HEK293 (cell line): ENCODE results near the gene SLFN5.

Source experiments
- CTCF ChIA-PET: fragments of 350-600 bp; formaldehyde crosslinking; extraction: SDS; loops from one replicate; lab custom pipeline; 2021; ENCODE audit warnings: antibody characterized with exemption; lab: Yijun Ruan, JAX
- POLR2A ChIA-PET: fragments of 300-600 bp; formaldehyde crosslinking; extraction: SDS; loops from one replicate; lab custom pipeline; 2020; ENCODE audit warnings: antibody characterized with exemption, inconsistent platforms; lab: Yijun Ruan, JAX
- H3K27ac ChIP-seq: fragments of 200-500 bp; sonication (Bioruptor generic); 2 replicates; pipeline ENCODE4 v1.5.1; 2014; ENCODE audit warnings: low read depth, low read length, control low read depth, inconsistent platforms; ENCODE audit errors: extremely low read depth
- H3K36me3 ChIP-seq, 2 experiments: fragments of 200-500 bp in 1 of 2; sonication (Bioruptor generic) in 1 of 2; 1 replicate in 1 of 2; 2 replicates in 1 of 2; pipeline ENCODE4 v1.5.1; 2014 to 2017; ENCODE audit warnings: inconsistent platforms in 2 of 2, low read length in 2 of 2; ENCODE audit not compliant: control insufficient read depth in 2 of 2, insufficient read depth in 1 of 2
- H3K4me1 ChIP-seq: fragments of 200-500 bp; sonication (Bioruptor generic); 2 replicates; pipeline ENCODE4 v1.5.1; 2014; ENCODE audit warnings: mild to moderate bottlenecking, low read length, inconsistent platforms; ENCODE audit not compliant: control insufficient read depth, insufficient read depth
- H3K4me3 ChIP-seq: 2 replicates; pipeline ENCODE4 v1.5.1; 2011; ENCODE audit warnings: low read depth, mild to moderate bottlenecking, control low read depth, low read length, moderate library complexity
- H3K9me3 ChIP-seq: fragments of 200-500 bp; sonication (Bioruptor generic); 2 replicates; pipeline ENCODE4 v1.5.1; 2014; ENCODE audit warnings: low read depth, low read length, inconsistent platforms; ENCODE audit not compliant: control insufficient read depth, insufficient read depth
- PATZ1 ChIP-seq: fragments of 450-650 bp; formaldehyde crosslinking; IDR thresholded peaks from 2 replicates; pipeline ENCODE4 v1.5.1; 2016; ENCODE audit warnings: missing biosample characterization, missing genetic modification characterization
- PRDM4 ChIP-seq: fragments of 450-650 bp; formaldehyde crosslinking; IDR thresholded peaks from 2 replicates; pipeline ENCODE4 v1.5.1; 2017; ENCODE audit warnings: missing biosample characterization, missing genetic modification characterization
- PRDM6 ChIP-seq: fragments of 450-650 bp; formaldehyde crosslinking; IDR thresholded peaks from 2 replicates; pipeline ENCODE4 v1.5.1; 2017; ENCODE audit warnings: missing biosample characterization, missing genetic modification characterization
- ZBTB10 ChIP-seq: fragments of 450-650 bp; formaldehyde crosslinking; IDR thresholded peaks from 2 replicates; pipeline ENCODE4 v1.5.1; 2016; ENCODE audit warnings: missing biosample characterization, missing genetic modification characterization
- ZFP69B ChIP-seq: fragments of 450-650 bp; formaldehyde crosslinking; IDR thresholded peaks from 2 replicates; pipeline ENCODE4 v1.5.1; 2016; ENCODE audit warnings: missing biosample characterization, missing genetic modification characterization
- ZNF184 ChIP-seq: fragments of 450-650 bp; IDR thresholded peaks from 2 replicates; pipeline ENCODE4 v1.5.1; 2018; ENCODE audit warnings: missing biosample characterization, mild to moderate bottlenecking, missing genetic modification characterization
- ZNF266 ChIP-seq: fragments of 450-650 bp; formaldehyde crosslinking; IDR thresholded peaks from 2 replicates; pipeline ENCODE4 v1.5.1; 2016; ENCODE audit warnings: missing biosample characterization, missing genetic modification characterization, low read depth
- ZNF394 ChIP-seq: fragments of 450-650 bp; formaldehyde crosslinking; IDR thresholded peaks from 2 replicates; pipeline ENCODE4 v1.5.1; 2016; ENCODE audit warnings: missing biosample characterization, missing genetic modification characterization, mild to moderate bottlenecking, moderate library complexity, borderline replicate concordance
- ZNF404 ChIP-seq: fragments of 450-650 bp; formaldehyde crosslinking; IDR thresholded peaks from 2 replicates; pipeline ENCODE4 v1.5.1; 2017; ENCODE audit warnings: missing biosample characterization, missing genetic modification characterization
- ZNF426 ChIP-seq: fragments of 450-650 bp; formaldehyde crosslinking; IDR thresholded peaks from 2 replicates; pipeline ENCODE4 v1.5.1; 2017; ENCODE audit warnings: missing biosample characterization, missing genetic modification characterization, mild to moderate bottlenecking, inconsistent platforms, moderate library complexity
- ZNF707 ChIP-seq: fragments of 450-650 bp; formaldehyde crosslinking; IDR thresholded peaks from 2 replicates; pipeline ENCODE4 v1.5.1; 2016; ENCODE audit warnings: missing biosample characterization, missing genetic modification characterization
- ZNF747 ChIP-seq: fragments of 450-650 bp; formaldehyde crosslinking; IDR thresholded peaks from 2 replicates; pipeline ENCODE4 v1.5.1; 2016; ENCODE audit warnings: missing biosample characterization, missing genetic modification characterization
- ZNF76 ChIP-seq: fragments of 450-650 bp; formaldehyde crosslinking; IDR thresholded peaks from 2 replicates; pipeline ENCODE4; 2016; ENCODE audit warnings: low read depth, missing biosample characterization, missing genetic modification characterization, borderline replicate concordance
- ZSCAN30 ChIP-seq: fragments of 450-650 bp; IDR thresholded peaks from 2 replicates; pipeline ENCODE4 v1.5.1; 2018; ENCODE audit warnings: missing biosample characterization, mild to moderate bottlenecking, missing genetic modification characterization, moderate library complexity
- ZXDB ChIP-seq: fragments of 450-650 bp; formaldehyde crosslinking; IDR thresholded peaks from 2 replicates; pipeline ENCODE4 v1.5.1; 2016; ENCODE audit warnings: missing biosample characterization, missing genetic modification characterization

Gene SLFN5

GRCh38 chr17:35257208-35257659 is 14.4 kb downstream of the SLFN5 start (continued):
- TF ChIP-seq ZNF404 (tag by site-specific recombination): no peak
- peak; percentile 55 for TF ChIP-seq ZBTB10 (tag by site-specific recombination)
- peak; percentile 43; the same call in 1 of the 2 replicates for TF ChIP-seq ZNF394
- no peak for TF ChIP-seq ZNF184 (tag by site-specific recombination)

GRCh38 chr17:35259001-35259400 is 16.1 kb downstream of the SLFN5 start:
- no peak for TF ChIP-seq ZNF747 (tag by site-specific recombination)
- no peak for TF ChIP-seq ZFP69B (tag by site-specific recombination)
- no peak for TF ChIP-seq ZXDB
- no peak for TF ChIP-seq ZSCAN30 (tag by site-specific recombination)
- TF ChIP-seq, all 188 proteins: peak for 0
- POLR2A ChIA-PET: no interaction called here

GRCh38 chr17:35265071-35265470 is 22.2 kb downstream of the SLFN5 start:
- POLR2A ChIA-PET: no interaction called here
- no peak for TF ChIP-seq PRDM6 (tag by site-specific recombination)
- CTCF ChIA-PET: interaction anchor here (1.6 kb wide), 1 partner anchor 48 kb away, joined by 4 read pairs; no protein-coding TSS in a partner anchor

More at GRCh38 chr17:35259001-35259400, 16.1 kb downstream of the SLFN5 start:
- CTCF ChIA-PET: interaction anchor here (0.5 to 1.0 kb wide), 3 partner anchors 54 to 147 kb away, joined by 3 to 6 read pairs (median 4); no protein-coding TSS in a partner anchor
- Histone ChIP-seq H3K36me3 (peaks cover 5 to 22% of the 10 kb centered on the region in 2 experiments; a peak in 2 of 3 replicates), H3K9me3 (no peaks in the 10 kb centered on the region), H3K27ac (no peak overlapping the region), H3K4me1 (peaks cover 22% of the 10 kb centered on the region), H3K4me3 (no peak overlapping the region)

GRCh38 chr17:35265566-35266141 is 22.8 kb downstream of the SLFN5 start:
- CTCF ChIA-PET: interaction anchor here (1.6 kb wide), 1 partner anchor 47 kb away, joined by 4 read pairs; no protein-coding TSS in a partner anchor

More at GRCh38 chr17:35265071-35265470, 22.2 kb downstream of the SLFN5 start:
- Histone ChIP-seq H3K4me1 (no peaks in the 10 kb centered on the region), H3K27ac (no peak overlapping the region), H3K36me3 (peaks cover 5 to 37% of the 10 kb centered on the region in 2 experiments; a peak in 2 of 3 replicates), H3K9me3 (no peaks in the 10 kb centered on the region), H3K4me3 (no peak overlapping the region)

More at GRCh38 chr17:35265566-35266141, 22.8 kb downstream of the SLFN5 start:
- POLR2A ChIA-PET: no interaction called here
- Histone ChIP-seq H3K36me3 (peaks cover 5 to 37% of the 10 kb centered on the region in 2 experiments; a peak in 2 of 3 replicates), H3K4me1 (no peaks in the 10 kb centered on the region), H3K27ac (no peak overlapping the region), H3K9me3 (no peaks in the 10 kb centered on the region), H3K4me3 (no peak overlapping the region)
- no peak for TF ChIP-seq ZNF426
- TF ChIP-seq ZNF707 (tag by site-specific recombination): no peak
- TF ChIP-seq PATZ1 (tag by site-specific recombination): no peak
- TF ChIP-seq ZNF76 (tag by site-specific recombination): no peak
- no peak for TF ChIP-seq ZNF266 (tag by site-specific recombination)
- no peak for TF ChIP-seq PRDM4 (tag by site-specific recombination)
